ENCODE results near the gene NUCB2. TPM values are rescaled to one million over a fixed set of nuclear protein-coding genes. Genes with fewer than 3 reads are reported as not detected.

NUCB2 gene
- total RNA-seq, 1 experiment from 2014 or later = 39.6 TPM

DNA sequence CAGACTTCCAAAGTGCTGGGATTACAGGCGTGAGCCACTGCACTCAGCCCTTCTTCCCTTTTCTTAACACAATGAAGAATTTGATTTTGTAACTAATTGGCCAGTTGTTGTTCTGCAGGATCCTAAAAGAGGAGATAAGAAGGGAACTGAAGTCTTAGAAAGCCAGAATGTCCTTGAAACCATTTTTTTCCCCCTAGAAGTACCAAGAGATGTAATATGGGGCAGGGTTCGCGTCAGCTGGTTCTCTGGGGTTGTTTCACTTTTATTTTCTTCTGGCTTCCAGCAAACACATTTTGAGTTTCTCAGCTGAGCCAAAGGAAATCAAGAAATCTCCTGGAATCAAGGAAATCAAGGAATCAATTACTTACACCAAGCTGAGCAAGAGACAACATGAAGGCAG lies 7.6 kb upstream of the NUCB2 start:
- Histone ChIP-seq H3K9me3 (ENCODE audit: low read depth, low read length, poor library complexity, severe bottlenecking) (no peaks in the 10 kb centered on the region), H3K4me3 (ENCODE audit: low read depth, low read length, poor library complexity, severe bottlenecking) (no peak overlapping the region), H3K27me3 (replicated peaks; ENCODE audit: insufficient read depth, low read depth, low read length, poor library complexity) (no peaks in the 10 kb centered on the region), H3K36me3 (ENCODE audit: insufficient read depth, low read length, poor library complexity, severe bottlenecking) (no peaks in the 10 kb centered on the region), H3K27ac (ENCODE audit: low read depth, low read length, poor library complexity, severe bottlenecking) (no peak overlapping the region), H3K4me1 (ENCODE audit: insufficient read depth, low read length, poor library complexity, severe bottlenecking) (no peaks in the 10 kb centered on the region)
- TF ChIP-seq, protein P1, sequence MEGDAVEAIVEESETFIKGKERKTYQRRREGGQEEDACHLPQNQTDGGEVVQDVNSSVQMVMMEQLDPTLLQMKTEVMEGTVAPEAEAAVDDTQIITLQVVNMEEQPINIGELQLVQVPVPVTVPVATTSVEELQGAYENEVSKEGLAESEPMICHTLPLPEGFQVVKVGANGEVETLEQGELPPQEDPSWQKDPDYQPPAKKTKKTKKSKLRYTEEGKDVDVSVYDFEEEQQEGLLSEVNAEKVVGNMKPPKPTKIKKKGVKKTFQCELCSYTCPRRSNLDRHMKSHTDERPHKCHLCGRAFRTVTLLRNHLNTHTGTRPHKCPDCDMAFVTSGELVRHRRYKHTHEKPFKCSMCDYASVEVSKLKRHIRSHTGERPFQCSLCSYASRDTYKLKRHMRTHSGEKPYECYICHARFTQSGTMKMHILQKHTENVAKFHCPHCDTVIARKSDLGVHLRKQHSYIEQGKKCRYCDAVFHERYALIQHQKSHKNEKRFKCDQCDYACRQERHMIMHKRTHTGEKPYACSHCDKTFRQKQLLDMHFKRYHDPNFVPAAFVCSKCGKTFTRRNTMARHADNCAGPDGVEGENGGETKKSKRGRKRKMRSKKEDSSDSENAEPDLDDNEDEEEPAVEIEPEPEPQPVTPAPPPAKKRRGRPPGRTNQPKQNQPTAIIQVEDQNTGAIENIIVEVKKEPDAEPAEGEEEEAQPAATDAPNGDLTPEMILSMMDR (conservative IDR thresholded peaks at IDR 0.05; ENCODE audit: low read depth, low read length) = no peak
- no peak for TF ChIP-seq EZH2 (IDR thresholded peaks at IDR 0.05; ENCODE audit: borderline replicate concordance, low read depth, low read length, poor library complexity, severe bottlenecking)
- no TSS peak for BruUV-seq (replicated peaks)
- POLR2A ChIA-PET (ENCODE audit: low non-redundant PET) = no interaction called here
- intact Hi-C loops (cut with micrococcal nuclease; ENCODE audit: unreplicated experiment) = no loop called here
- DNase-seq (ENCODE audit: low spot score) = no peak
- CTCF ChIA-PET = no interaction called here

DNA sequence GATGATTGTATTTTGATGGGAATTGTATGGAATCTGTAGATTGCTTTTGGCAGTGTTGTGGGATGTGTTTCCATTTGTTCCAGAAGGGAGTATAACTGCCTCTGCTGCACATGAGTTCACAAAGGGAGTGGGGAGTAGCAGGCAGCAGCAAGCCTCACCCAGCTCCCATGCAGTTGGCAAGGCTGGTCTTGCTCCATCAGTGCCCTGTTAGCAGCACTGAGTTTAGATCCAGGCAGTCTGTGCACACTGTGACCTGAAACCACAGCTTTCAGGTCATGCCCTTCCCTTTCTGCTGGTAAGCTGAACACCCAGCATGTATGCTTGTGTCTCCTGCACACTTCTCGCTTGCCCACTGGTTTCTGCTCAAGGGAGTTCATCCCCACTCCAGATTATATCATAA lies 3.7 kb upstream of the NUCB2 start:
- ChIA-PET CTCF (no interaction called here), POLR2A (ENCODE audit: low non-redundant PET) (no interaction called here)
- no peak for DNase-seq (ENCODE audit: low spot score)
- no peak overlapping the region for H3K4me3 ChIP-seq (ENCODE audit: low read depth, low read length, poor library complexity, severe bottlenecking)
- intact Hi-C loops (cut with micrococcal nuclease; ENCODE audit: unreplicated experiment) = no loop called here
- H3K27ac ChIP-seq (ENCODE audit: low read depth, low read length, poor library complexity, severe bottlenecking) = no peak overlapping the region
- H3K27me3 ChIP-seq (replicated peaks; ENCODE audit: insufficient read depth, low read depth, low read length, poor library complexity) = no peaks in the 10 kb centered on the region
- H3K9me3 ChIP-seq (ENCODE audit: low read depth, low read length, poor library complexity, severe bottlenecking) = no peaks in the 10 kb centered on the region
- no peaks in the 10 kb centered on the region for H3K36me3 ChIP-seq (ENCODE audit: insufficient read depth, low read length, poor library complexity, severe bottlenecking)
- H3K4me1 ChIP-seq (ENCODE audit: insufficient read depth, low read length, poor library complexity, severe bottlenecking) = peaks cover 6% of the 10 kb centered on the region
- BruUV-seq (replicated peaks) = no TSS peak
- no peak for TF ChIP-seq EZH2 (IDR thresholded peaks at IDR 0.05; ENCODE audit: borderline replicate concordance, low read depth, low read length, poor library complexity, severe bottlenecking)
- TF ChIP-seq, protein P1 (conservative IDR thresholded peaks at IDR 0.05; ENCODE audit: low read depth, low read length) = no peak

DNA sequence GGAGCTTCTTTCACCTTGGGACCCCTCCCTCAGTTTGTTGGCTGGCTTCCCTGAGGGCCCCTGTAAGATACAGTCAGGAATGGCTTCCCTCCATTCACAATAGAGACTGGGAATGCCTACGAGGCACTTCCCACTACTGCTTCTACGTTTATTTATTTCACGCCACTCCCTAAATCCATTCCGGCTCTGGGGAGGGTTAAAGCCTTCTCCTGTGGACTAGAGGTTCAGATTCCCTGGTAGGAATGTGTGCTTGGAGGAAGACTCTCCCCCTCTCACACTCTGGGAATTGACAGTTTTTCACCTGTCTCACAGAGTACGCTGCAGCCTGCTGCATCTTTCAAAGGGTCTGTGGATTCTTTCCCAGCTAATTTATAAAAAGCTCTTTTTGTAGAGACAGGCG lies 3.3 kb upstream of the NUCB2 start:
- H3K27me3 ChIP-seq (replicated peaks; ENCODE audit: insufficient read depth, low read depth, low read length, poor library complexity) = no peaks in the 10 kb centered on the region
- ChIA-PET POLR2A (ENCODE audit: low non-redundant PET) (no interaction called here), CTCF (no interaction called here)
- H3K27ac ChIP-seq (ENCODE audit: low read depth, low read length, poor library complexity, severe bottlenecking) = no peak overlapping the region
- TF ChIP-seq, protein P1 (conservative IDR thresholded peaks at IDR 0.05; ENCODE audit: low read depth, low read length) = no peak
- TF ChIP-seq EZH2 (IDR thresholded peaks at IDR 0.05; ENCODE audit: borderline replicate concordance, low read depth, low read length, poor library complexity, severe bottlenecking) = no peak
- H3K9me3 ChIP-seq (ENCODE audit: low read depth, low read length, poor library complexity, severe bottlenecking) = no peaks in the 10 kb centered on the region
- H3K4me3 ChIP-seq (ENCODE audit: low read depth, low read length, poor library complexity, severe bottlenecking) = no peak overlapping the region
- no peak for DNase-seq (ENCODE audit: low spot score)
- no peaks in the 10 kb centered on the region for H3K36me3 ChIP-seq (ENCODE audit: insufficient read depth, low read length, poor library complexity, severe bottlenecking)
- H3K4me1 ChIP-seq (ENCODE audit: insufficient read depth, low read length, poor library complexity, severe bottlenecking) = peaks cover 6% of the 10 kb centered on the region
- no TSS peak for BruUV-seq (replicated peaks)
- intact Hi-C loops (cut with micrococcal nuclease; ENCODE audit: unreplicated experiment) = no loop called here
